Measurements from ENCODE around the gene PLEKHO2. TPM values are rescaled to one million over a fixed set of nuclear protein-coding genes. Genes with fewer than 3 reads are reported as not detected.

PLEKHO2 gene
- total and polyA plus RNA-seq, 2 of the 13 experiments (the other 11 are each of a cell fraction or from before 2014, with no cell fraction given), result 3.8 to 4.8 TPM

- peak; percentile 82 for TF ChIP-seq NR2F6 (IDR thresholded peaks at IDR 0.05)
- TF ChIP-seq NR2F6 (CRISPR knock-in tag; IDR thresholded peaks at IDR 0.05), result peak; percentile 33; the same call in 1 of the 2 replicates
- peak; percentile 43; the same call in 1 of the 2 replicates for TF ChIP-seq FOXA3 (CRISPR knock-in tag; IDR thresholded peaks at IDR 0.05)
- TF ChIP-seq SOX5 (CRISPR knock-in tag; IDR thresholded peaks at IDR 0.05; ENCODE audit: borderline replicate concordance), result peak; percentile 46; the same call in 1 of the 2 replicates
- TF ChIP-seq, protein P1, sequence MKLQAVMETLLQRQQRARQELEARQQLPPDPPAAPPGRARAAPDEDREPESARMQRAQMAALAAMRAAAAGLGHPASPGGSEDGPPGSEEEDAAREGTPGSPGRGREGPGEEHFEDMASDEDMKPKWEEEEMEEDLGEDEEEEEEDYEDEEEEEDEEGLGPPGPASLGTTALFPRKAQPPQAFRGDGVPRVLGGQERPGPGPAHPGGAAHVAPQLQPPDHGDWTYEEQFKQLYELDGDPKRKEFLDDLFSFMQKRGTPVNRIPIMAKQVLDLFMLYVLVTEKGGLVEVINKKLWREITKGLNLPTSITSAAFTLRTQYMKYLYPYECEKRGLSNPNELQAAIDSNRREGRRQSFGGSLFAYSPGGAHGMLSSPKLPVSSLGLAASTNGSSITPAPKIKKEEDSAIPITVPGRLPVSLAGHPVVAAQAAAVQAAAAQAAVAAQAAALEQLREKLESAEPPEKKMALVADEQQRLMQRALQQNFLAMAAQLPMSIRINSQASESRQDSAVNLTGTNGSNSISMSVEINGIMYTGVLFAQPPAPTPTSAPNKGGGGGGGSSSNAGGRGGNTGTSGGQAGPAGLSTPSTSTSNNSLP (IDR thresholded peaks at IDR 0.05; ENCODE audit: low read depth, low read length), result no peak
- TF ChIP-seq BCL6 (CRISPR knock-in tag; IDR thresholded peaks at IDR 0.05), result peak; percentile 77
- no peak for TF ChIP-seq TMF1 (CRISPR knock-in tag; IDR thresholded peaks at IDR 0.05; ENCODE audit: low read depth)
- no peak for TF ChIP-seq SOX6 (IDR thresholded peaks at IDR 0.05)
- TF ChIP-seq SOX6 (CRISPR knock-in tag; IDR thresholded peaks at IDR 0.05), result peak; percentile 54; the same call in 1 of the 2 replicates
- TF ChIP-seq SOX13 (IDR thresholded peaks at IDR 0.05), result no peak
- peak in 1 of 2 experiments; percentile 40; a peak in 2 of 4 replicates for TF ChIP-seq SOX13 (CRISPR knock-in tag; conservative IDR thresholded peaks at IDR 0.05 in 1 of 2, IDR thresholded peaks at IDR 0.05 in 1 of 2)
These were observed 74.0 kb downstream of the PLEKHO2 start (continued) for GRCh38 chr15:64915518-64916227.

DNA sequence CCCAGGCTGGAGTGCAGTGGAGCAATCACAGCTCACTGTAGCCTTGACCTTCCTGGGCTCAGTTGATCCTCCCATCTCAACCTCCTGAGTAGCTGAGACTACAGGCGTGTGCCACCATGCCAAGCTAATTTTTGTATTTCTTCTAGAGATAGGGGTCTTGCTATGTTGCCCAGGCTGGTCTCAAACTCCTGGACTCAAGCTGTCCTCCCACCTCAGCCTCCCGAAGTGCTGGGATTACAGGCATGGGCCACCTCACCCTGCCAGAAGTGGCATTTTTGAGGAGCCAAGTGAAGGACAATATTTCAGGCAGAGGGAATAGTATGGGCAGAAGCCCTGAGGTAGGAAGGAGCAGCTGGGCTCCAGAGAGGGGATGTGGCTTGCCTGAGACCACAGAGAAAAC is 74.7 kb downstream of the PLEKHO2 start:
- FAIRE-seq, result no peak
- Histone ChIP-seq H3K9ac (ENCODE audit: insufficient read depth, low read depth, low read length) (no peak overlapping the region), H3K4me3 (replicated peaks in 1 of 3; ENCODE audit: insufficient read depth in 1 of 3, low read depth in 2 of 3, low read length in 3 of 3) (no peak overlapping the region), H3K4me2 (ENCODE audit: low read depth, low read length) (no peak overlapping the region), H3K27ac (ENCODE audit: extremely low read length, insufficient read depth, low read length) (no peak overlapping the region), H2AFZ (ENCODE audit: low read length) (no peak overlapping the region), H3K79me2 (ENCODE audit: insufficient read depth, low read length) (no peaks in the 10 kb centered on the region), H4K20me1 (ENCODE audit: insufficient read depth, low read length) (no peaks in the 10 kb centered on the region), H3K27me3 (ENCODE audit: control insufficient read depth in 1 of 2, insufficient read depth in 2 of 2, low read length in 2 of 2) (peaks cover 12 to 36% of the 10 kb centered on the region in 2 experiments; a peak in 4 of 5 replicates), H3K4me1 (ENCODE audit: insufficient read depth, low read length) (peaks cover 14% of the 10 kb centered on the region), H3K36me3 (replicated peaks in 1 of 2; ENCODE audit: control insufficient read depth in 1 of 2, insufficient read depth in 2 of 2, low read length in 2 of 2) (no peaks in the 10 kb centered on the region), H3K9me3 (ENCODE audit: low read length) (no peaks in the 10 kb centered on the region)
- 31% methylated on average over 2 of the region's 2 CpGs for WGBS (ENCODE audit: low lambda C conversion rate)
- in situ Hi-C loops (cut with HindIII; ENCODE audit: extremely low pct_ligation_motif_present, low pct_unique_long_range_greater_than_20kb) (no loop called here), intact Hi-C loops (cut with micrococcal nuclease; ENCODE audit: unreplicated experiment) (no loop called here)
- ChIA-PET CTCF (ENCODE audit: low intra/inter-chr PET ratio, low total read pairs) (no interaction called here), POLR2A (no interaction called here)
- BruUV-seq (replicated peaks), result no TSS peak
- no peak for DNase-seq (ENCODE audit: low spot score)
- peak; percentile 32; the same call in 1 of the 2 replicates for TF ChIP-seq ZNF121 (CRISPR knock-in tag; IDR thresholded peaks at IDR 0.05)
- TF ChIP-seq, protein P2, sequence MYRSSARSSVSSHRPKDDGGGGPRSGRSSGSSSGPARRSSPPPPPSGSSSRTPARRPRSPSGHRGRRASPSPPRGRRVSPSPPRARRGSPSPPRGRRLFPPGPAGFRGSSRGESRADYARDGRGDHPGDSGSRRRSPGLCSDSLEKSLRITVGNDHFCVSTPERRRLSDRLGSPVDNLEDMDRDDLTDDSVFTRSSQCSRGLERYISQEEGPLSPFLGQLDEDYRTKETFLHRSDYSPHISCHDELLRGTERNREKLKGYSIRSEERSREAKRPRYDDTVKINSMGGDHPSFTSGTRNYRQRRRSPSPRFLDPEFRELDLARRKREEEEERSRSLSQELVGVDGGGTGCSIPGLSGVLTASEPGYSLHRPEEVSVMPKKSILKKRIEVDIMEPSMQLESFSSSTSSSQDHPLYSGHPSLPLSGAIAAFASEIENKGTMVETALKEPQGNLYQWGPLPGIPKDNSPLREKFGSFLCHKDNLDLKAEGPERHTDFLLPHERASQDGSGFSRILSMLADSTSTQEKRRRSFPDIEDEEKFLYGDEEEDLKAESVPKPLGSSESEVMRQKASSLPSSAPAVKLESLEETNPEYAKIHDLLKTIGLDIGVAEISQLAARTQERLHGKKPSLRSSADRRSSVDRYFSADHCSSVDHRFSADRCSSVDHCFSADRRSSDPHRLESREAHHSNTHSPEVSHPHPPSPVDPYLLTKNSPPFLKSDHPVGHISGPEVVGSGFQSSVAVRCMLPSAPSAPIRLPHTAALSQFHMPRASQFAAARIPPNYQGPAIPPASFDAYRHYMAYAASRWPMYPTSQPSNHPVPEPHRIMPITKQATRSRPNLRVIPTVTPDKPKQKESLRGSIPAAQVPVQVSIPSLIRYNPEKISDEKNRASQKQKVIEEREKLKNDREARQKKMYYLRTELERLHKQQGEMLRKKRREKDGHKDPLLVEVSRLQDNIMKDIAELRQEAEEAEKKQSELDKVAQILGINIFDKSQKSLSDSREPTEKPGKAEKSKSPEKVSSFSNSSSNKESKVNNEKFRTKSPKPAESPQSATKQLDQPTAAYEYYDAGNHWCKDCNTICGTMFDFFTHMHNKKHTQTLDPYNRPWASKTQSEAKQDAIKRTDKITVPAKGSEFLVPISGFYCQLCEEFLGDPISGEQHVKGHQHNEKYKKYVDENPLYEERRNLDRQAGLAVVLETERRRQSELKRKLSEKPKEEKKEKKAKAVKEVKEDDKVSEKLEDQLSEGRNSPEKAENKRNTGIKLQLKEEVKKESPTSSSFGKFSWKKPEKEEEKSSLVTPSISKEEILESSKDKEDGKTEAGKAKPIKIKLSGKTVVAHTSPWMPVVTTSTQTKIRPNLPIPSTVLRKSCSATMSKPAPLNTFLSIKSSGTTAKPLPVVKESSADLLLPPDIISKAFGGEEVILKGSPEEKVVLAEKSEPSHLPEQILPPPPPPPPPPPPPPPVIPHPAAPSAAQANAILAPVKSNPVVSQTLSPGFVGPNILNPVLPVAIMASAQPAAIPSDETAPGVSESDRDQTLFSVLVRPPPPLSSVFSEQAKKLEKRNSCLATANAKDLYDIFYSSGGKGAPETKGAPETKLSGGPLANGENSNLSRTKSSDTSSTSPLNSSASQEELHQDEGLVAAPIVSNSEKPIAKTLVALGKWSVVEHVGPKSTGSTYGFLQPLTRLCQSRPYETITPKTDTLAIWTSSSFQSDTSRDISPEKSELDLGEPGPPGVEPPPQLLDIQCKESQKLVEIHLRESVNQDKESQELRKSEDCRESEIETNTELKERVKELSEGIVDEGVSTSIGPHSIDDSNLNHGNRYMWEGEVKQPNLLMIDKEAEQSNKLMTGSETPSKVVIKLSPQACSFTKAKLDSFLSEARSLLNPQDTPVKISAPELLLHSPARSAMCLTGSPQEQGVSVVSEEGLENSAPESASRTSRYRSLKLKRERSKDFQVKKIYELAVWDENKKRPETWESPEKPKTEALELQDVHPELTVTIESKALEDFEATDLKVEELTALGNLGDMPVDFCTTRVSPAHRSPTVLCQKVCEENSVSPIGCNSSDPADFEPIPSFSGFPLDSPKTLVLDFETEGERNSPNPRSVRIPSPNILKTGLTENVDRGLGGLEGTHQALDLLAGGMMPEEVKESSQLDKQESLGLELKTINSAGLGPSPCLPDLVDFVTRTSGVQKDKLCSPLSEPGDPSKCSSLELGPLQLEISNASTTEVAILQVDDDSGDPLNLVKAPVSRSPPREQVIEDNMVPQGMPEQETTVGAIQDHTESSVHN (CRISPR knock-in tag; IDR thresholded peaks at IDR 0.05), result no peak
- ATAC-seq, result no peak
